CD14-positive monocyte (primary cell): ENCODE results near the gene PCDH15. TPM values are rescaled to one million over a fixed set of nuclear protein-coding genes. Genes with fewer than 3 reads are reported as not detected.
"Not testable (repeated sequence)": the region's sequence is repeated elsewhere in the genome, so short reads cannot be mapped to it uniquely, and the experiment has no call there.

Source experiments
- DNase-seq, 3 donors: peaks; one replicate each; pipeline ENCODE4 v3.0.0-alpha.2; 2011 to 2022
- H2AFZ ChIP-seq: 2 replicates; pipeline ENCODE4 v1.6.0; 2012; ENCODE audit warnings: mild to moderate bottlenecking, low read depth, low read length, inconsistent platforms; ENCODE audit not compliant: insufficient read depth, poor library complexity, severe bottlenecking
- H3K27ac ChIP-seq, 2 donors: 1 replicate in 1 of 2; 2 replicates in 1 of 2; pipeline ENCODE4 v1.5.1; 2012 to 2013; ENCODE audit warnings: low read length in 2 of 2, control low read depth in 1 of 2, inconsistent platforms in 1 of 2, low read depth in 1 of 2, mild to moderate bottlenecking in 1 of 2
- H3K27me3 ChIP-seq, 2 donors: one replicate each; pipeline versions ENCODE4 v1.6.0 to v1.6.1; 2011 to 2013; ENCODE audit warnings: low read length in 2 of 2; ENCODE audit not compliant: control insufficient read depth in 2 of 2, insufficient read depth in 2 of 2
- H3K36me3 ChIP-seq, 2 donors: replicated peaks in 1 of 2; 1 replicate in 1 of 2; 2 replicates in 1 of 2; pipeline versions ENCODE4 v1.5.1 to v1.6.1; 2012 to 2013; ENCODE audit warnings: low read length in 2 of 2, control low read depth in 1 of 2, inconsistent platforms in 1 of 2, mild to moderate bottlenecking in 1 of 2; ENCODE audit not compliant: insufficient read depth in 2 of 2, control insufficient read depth in 1 of 2
- H3K4me1 ChIP-seq, 2 donors: 1 replicate in 1 of 2; 2 replicates in 1 of 2; pipeline versions ENCODE4 v1.5.1 to v1.6.1; 2012 to 2013; ENCODE audit warnings: low read length in 2 of 2, control low read depth in 1 of 2, inconsistent platforms in 1 of 2, mild to moderate bottlenecking in 1 of 2, moderate library complexity in 1 of 2; ENCODE audit not compliant: insufficient read depth in 2 of 2, control insufficient read depth in 1 of 2
- H3K4me2 ChIP-seq: replicated peaks from 2 replicates; pipeline ENCODE3; 2012; ENCODE audit warnings: low read length, moderate library complexity, mild to moderate bottlenecking; ENCODE audit not compliant: poor library complexity, severe bottlenecking; ENCODE audit errors: extremely low read depth
- H3K4me3 ChIP-seq, 3 experiments: fragments of 200-600 bp in 1 of 3; sonication (generic) in 1 of 3; replicated peaks in 1 of 3; 1 replicate in 2 of 3; 2 replicates in 1 of 3; pipeline ENCODE4 v1.5.1; 2011 to 2013; ENCODE audit warnings: low read length in 3 of 3, mild to moderate bottlenecking in 3 of 3, control low read depth in 2 of 3, low read depth in 2 of 3, inconsistent platforms in 1 of 3, moderate library complexity in 1 of 3
- H3K79me2 ChIP-seq: 2 replicates; pipeline ENCODE4 v1.6.0; 2012; ENCODE audit warnings: mild to moderate bottlenecking, control low read depth, inconsistent platforms, low read length, moderate library complexity; ENCODE audit not compliant: insufficient read depth
- H3K9ac ChIP-seq: 2 replicates; pipeline ENCODE4 v1.6.0; 2017; ENCODE audit warnings: low read length, mild to moderate bottlenecking; ENCODE audit not compliant: insufficient read depth, poor library complexity, severe bottlenecking
- H3K9me3 ChIP-seq, 2 donors: replicated peaks in 1 of 2; 1 replicate in 1 of 2; 2 replicates in 1 of 2; pipeline versions ENCODE4 v1.5.1 to v1.6.1; 2012 to 2013; ENCODE audit warnings: low read length in 2 of 2, control low read depth in 1 of 2; ENCODE audit not compliant: control insufficient read depth in 1 of 2, insufficient read depth in 1 of 2
- H4K20me1 ChIP-seq: 2 replicates; pipeline ENCODE4 v1.6.0; 2012; ENCODE audit warnings: mild to moderate bottlenecking, low read length, control low read depth, moderate library complexity; ENCODE audit not compliant: insufficient read depth
- H3K27ac Mint-ChIP-seq, 7 donors: one replicate each; pipeline ENCODE4 v1.8.0; 2020; ENCODE audit warnings: mild to moderate bottlenecking in 7 of 7, mixed read lengths in 7 of 7, moderate library complexity in 6 of 7, inconsistent platforms in 2 of 7
- H3K27me3 Mint-ChIP-seq, 3 donors: one replicate each; pipeline ENCODE4 v1.8.0; 2021 to 2022; ENCODE audit warnings: low read depth in 3 of 3, mild to moderate bottlenecking in 3 of 3, mixed read lengths in 3 of 3, moderate library complexity in 3 of 3, inconsistent platforms in 1 of 3
- H3K36me3 Mint-ChIP-seq, 2 donors: one replicate each; pipeline ENCODE4 v1.8.0; 2020; ENCODE audit warnings: mixed read lengths in 2 of 2, inconsistent platforms in 1 of 2, mild to moderate bottlenecking in 1 of 2
- H3K4me1 Mint-ChIP-seq: one replicate; pipeline ENCODE4 v1.8.0; 2020; ENCODE audit warnings: mild to moderate bottlenecking, mixed read lengths
- H3K4me3 Mint-ChIP-seq, 2 donors: one replicate each; pipeline ENCODE4 v1.8.0; 2020; ENCODE audit warnings: mild to moderate bottlenecking in 2 of 2, mixed read lengths in 2 of 2, moderate library complexity in 1 of 2
- H3K9me3 Mint-ChIP-seq, 7 donors: one replicate each; pipeline ENCODE4 v1.8.0; 2020 to 2022; ENCODE audit warnings: mixed read lengths in 7 of 7, mild to moderate bottlenecking in 6 of 7, moderate library complexity in 6 of 7, inconsistent platforms in 2 of 7
- WGBS: methylation state at CpG from one replicate; pipeline ENCODE4 v1.1.5; 2013; ENCODE audit warnings: missing lambda C conversion rate; ENCODE audit not compliant: insufficient coverage; 5-methylcytosine and 5-hydroxymethylcytosine counted together
- intact Hi-C, 2 donors: fragments of 100-400 bp; cut with micrococcal nuclease; formaldehyde crosslinking; loops; one replicate each; pipeline versions ENCODE4 v1.15.0 to v1.15.1; 2023
- polyA plus RNA-seq, 3 donors: library from polyadenylated mRNA; depleted of rRNA in 1 of 3; unstranded in 2 of 3; stranded (reverse) in 1 of 3; fragments of 300-500 nt in 2 of 3; fragments of >200 nt in 1 of 3; fragmentation: Illumina TruSeq in 2 of 3; gene quantifications; 1 replicate in 2 of 3; 2 replicates in 1 of 3; pipeline ENCODE4 v1.2.3, GENCODE V29; 2012 to 2021
- TF ChIP-seq, protein P1 (sequence below): fragments of 200-600 bp; IDR thresholded peaks from one replicate; pipeline ENCODE4 v1.8.0; 2022; ENCODE audit warnings: antibody characterized with exemption, mild to moderate bottlenecking

PCDH15 gene
- polyA plus RNA-seq, 3 donors = not detected

DNA sequence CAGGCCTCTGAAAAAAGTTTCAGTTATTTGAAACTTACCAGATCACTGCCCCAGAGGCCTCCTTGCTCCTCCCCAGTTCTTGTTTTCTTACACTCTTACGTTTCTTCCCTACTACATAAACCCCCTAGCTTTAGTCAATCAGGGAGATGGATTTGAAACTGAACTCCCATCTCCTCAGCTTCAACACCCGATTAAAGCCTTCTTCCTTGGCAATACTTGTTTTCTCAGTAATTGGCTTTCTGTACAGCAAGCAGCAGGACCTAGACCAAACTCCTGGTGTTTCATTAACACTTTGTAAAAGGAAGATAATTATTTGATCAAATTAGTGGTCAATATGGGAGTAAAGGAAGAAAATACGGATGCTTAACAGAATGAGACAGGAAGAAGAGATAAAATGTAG, 870.4 kb downstream of the PCDH15 start:
- Histone ChIP-seq H2AFZ (no peak overlapping the region), H3K36me3 (no peaks in the 10 kb centered on the region), H3K4me1 (no peaks in the 10 kb centered on the region), H3K27ac (no peak overlapping the region), H3K27me3 (no peaks in the 10 kb centered on the region), H4K20me1 (no peaks in the 10 kb centered on the region), H3K9me3 (no peaks in the 10 kb centered on the region), H3K4me2 (no peak overlapping the region), H3K79me2 (no peaks in the 10 kb centered on the region), H3K4me3 (no peak overlapping the region), H3K9ac (no peak overlapping the region)
- H3K27me3 Mint-ChIP-seq = no peaks in the 10 kb centered on the region
- no peak overlapping the region for H3K4me3 Mint-ChIP-seq
- WGBS = 0% methylated on average over 1 of the region's 3 CpGs
- H3K9me3 Mint-ChIP-seq = peaks cover 0 to 6% (median 0%) of the 10 kb centered on the region in 7 donors
- no peak for DNase-seq
- H3K27ac Mint-ChIP-seq = no peak overlapping the region
- intact Hi-C loops = no loop called here
- TF ChIP-seq, protein P1, sequence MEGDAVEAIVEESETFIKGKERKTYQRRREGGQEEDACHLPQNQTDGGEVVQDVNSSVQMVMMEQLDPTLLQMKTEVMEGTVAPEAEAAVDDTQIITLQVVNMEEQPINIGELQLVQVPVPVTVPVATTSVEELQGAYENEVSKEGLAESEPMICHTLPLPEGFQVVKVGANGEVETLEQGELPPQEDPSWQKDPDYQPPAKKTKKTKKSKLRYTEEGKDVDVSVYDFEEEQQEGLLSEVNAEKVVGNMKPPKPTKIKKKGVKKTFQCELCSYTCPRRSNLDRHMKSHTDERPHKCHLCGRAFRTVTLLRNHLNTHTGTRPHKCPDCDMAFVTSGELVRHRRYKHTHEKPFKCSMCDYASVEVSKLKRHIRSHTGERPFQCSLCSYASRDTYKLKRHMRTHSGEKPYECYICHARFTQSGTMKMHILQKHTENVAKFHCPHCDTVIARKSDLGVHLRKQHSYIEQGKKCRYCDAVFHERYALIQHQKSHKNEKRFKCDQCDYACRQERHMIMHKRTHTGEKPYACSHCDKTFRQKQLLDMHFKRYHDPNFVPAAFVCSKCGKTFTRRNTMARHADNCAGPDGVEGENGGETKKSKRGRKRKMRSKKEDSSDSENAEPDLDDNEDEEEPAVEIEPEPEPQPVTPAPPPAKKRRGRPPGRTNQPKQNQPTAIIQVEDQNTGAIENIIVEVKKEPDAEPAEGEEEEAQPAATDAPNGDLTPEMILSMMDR = no peak
- H3K36me3 Mint-ChIP-seq = no peaks in the 10 kb centered on the region
- H3K4me1 Mint-ChIP-seq = no peaks in the 10 kb centered on the region

DNA sequence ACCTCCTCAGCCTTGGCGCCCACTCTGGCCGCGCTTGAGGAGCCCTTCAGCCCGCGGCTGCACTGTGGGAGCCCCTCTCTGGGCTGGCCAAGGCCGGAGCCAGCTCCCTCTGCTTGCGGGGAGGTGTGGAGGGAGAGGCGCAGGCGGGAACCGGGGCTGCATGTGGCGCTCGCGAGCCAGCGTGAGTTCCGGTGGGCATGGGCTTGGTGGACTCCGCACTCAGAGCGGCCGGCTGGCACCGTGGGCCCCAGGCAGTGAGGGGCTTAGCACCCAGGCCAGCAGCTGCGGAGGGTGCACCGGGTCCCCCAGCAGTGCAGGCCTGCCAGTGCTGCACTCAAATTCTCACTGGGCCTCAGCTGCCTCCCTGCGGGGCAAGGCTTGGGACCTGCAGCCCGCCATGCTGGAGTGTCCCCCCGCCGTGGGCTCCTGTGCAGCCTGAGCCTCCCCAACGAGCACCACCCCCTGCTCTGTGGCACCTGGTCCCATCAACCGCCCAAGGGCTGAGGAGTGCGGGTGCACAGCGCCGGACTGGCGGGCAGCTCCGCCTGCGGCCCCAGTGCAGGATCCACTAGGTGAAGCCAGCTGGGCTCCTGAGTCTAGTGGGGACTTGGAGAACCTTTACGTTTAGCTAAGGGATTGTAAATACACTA, 876.9 kb downstream of the PCDH15 start:
- 93% methylated on average over 23 of the region's 34 CpGs for WGBS
- H4K20me1 ChIP-seq, H3K4me1 Mint-ChIP-seq, H3K9ac ChIP-seq, DNase-seq, H2AFZ ChIP-seq, H3K4me3 ChIP-seq, H3K4me3 Mint-ChIP-seq, intact Hi-C loops, H3K79me2 ChIP-seq, H3K27me3 ChIP-seq, H3K27me3 Mint-ChIP-seq, H3K4me1 ChIP-seq, H3K9me3 Mint-ChIP-seq, H3K36me3 Mint-ChIP-seq, H3K27ac ChIP-seq, H3K4me2 ChIP-seq, H3K27ac Mint-ChIP-seq, H3K36me3 ChIP-seq: not testable (repeated sequence)
- H3K9me3 ChIP-seq = peaks cover 7 to 16% of the 10 kb centered on the region in 2 donors
